Breast epithelium (tissue), 4 donors: Measurements from ENCODE around the gene C11orf58. TPM values are rescaled to one million over a fixed set of nuclear protein-coding genes. Genes with fewer than 3 reads are reported as not detected.

Source experiments
- DNase-seq, 2 donors: peaks; one replicate each; pipeline ENCODE4 v3.0.0-alpha.2; 2019; ENCODE audit warnings: low spot score in 2 of 2
- H3K27ac ChIP-seq, 2 donors: fragments of 200-600 bp; sonication (generic) in 1 of 2; one replicate each; pipeline ENCODE4 v1.5.1; 2016 to 2019; ENCODE audit warnings: mild to moderate bottlenecking in 1 of 2
- H3K27me3 ChIP-seq, 2 donors: fragments of 200-600 bp; sonication (generic) in 1 of 2; one replicate each; pipeline versions ENCODE4 v1.5.1 to v1.6.0; 2017 to 2019; ENCODE audit warnings: control low read depth in 1 of 2, mild to moderate bottlenecking in 1 of 2
- H3K36me3 ChIP-seq: fragments of 200-600 bp; one replicate; pipeline ENCODE4 v1.5.1; 2019
- H3K4me1 ChIP-seq, 2 donors: fragments of 200-600 bp; sonication (generic); one replicate each; pipeline ENCODE4 v1.5.1; 2016 to 2019; ENCODE audit warnings: control low read depth in 1 of 2
- H3K4me3 ChIP-seq, 3 donors: fragments of 200-600 bp; sonication (generic); 1 replicate in 2 of 3; 2 replicates in 1 of 3; pipeline ENCODE4 v1.5.1; 2016 to 2019; ENCODE audit warnings: mild to moderate bottlenecking in 3 of 3, moderate library complexity in 2 of 3
- H3K9me3 ChIP-seq, 2 donors: fragments of 200-600 bp; sonication (generic) in 1 of 2; one replicate each; pipeline ENCODE4 v1.5.1; 2016 to 2019; ENCODE audit warnings: control low read depth in 1 of 2
- POLR2A ChIP-seq: fragments of 450-650 bp; IDR thresholded peaks from one replicate; pipeline ENCODE4 v1.6.1; 2016; ENCODE audit warnings: antibody characterized with exemption, mild to moderate bottlenecking, moderate library complexity
- POLR2AphosphoS5 ChIP-seq, 3 donors: sonication (generic); formaldehyde crosslinking; IDR thresholded peaks; one replicate each; pipeline ENCODE4 v1.6.1; 2017; ENCODE audit warnings: antibody characterized with exemption in 3 of 3
- intact Hi-C: fragments of 100-400 bp; cut with DNase I; formaldehyde crosslinking; loops from one replicate; pipeline ENCODE4 v1.15.1; 2023; ENCODE audit warnings: low total_unique reads
- total RNA-seq, 3 donors: library from RNA; depleted of rRNA; stranded (reverse); fragments of >200 nt; gene quantifications; one replicate each; pipeline ENCODE4 v1.1.0, GENCODE V29; 2016
- TF ChIP-seq, protein P1 (sequence below), 3 donors: fragments of 450-650 bp; IDR thresholded peaks; one replicate each; pipeline ENCODE4 v1.5.1; 2016 to 2017; ENCODE audit warnings: antibody characterized with exemption in 3 of 3, mild to moderate bottlenecking in 3 of 3, moderate library complexity in 3 of 3

The C11orf58 gene
- total RNA-seq, 3 donors from 2014 or later, result 183 to 207 (median 197) TPM

DNA sequence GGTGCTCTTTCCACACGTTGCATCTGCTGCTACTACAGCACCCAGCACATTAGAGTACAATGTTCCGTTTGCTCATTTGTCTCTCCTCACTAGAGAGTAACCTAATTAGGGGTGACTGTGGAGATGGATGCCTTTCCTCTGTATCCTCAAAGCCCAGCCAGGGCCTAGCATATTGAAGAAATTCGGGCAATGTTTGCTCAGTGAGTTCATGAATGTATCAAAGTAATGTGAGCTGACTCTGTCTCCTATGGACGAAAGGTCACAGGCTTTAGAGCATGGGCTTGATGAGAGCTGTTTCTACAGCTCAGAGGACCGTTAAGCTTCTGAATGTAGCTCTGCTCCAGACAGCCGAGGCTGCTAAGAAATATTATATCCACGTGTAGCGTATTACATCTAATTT is 67.5 kb downstream of the C11orf58 start:
- DNase-seq, result no peak
- no peaks in the 10 kb centered on the region for H3K27me3 ChIP-seq
- H3K27ac ChIP-seq, result peak overlapping the region; percentile 52 to 59
- intact Hi-C loops, result no loop called here
- peaks cover 4 to 14% of the 10 kb centered on the region in 2 donors for H3K4me1 ChIP-seq
- no peaks in the 10 kb centered on the region for H3K36me3 ChIP-seq
- H3K9me3 ChIP-seq, result no peaks in the 10 kb centered on the region
- TF ChIP-seq POLR2AphosphoS5 (IDR thresholded peaks at IDR 0.05), result no peak
- TF ChIP-seq POLR2A, result no peak
- TF ChIP-seq, protein P1, sequence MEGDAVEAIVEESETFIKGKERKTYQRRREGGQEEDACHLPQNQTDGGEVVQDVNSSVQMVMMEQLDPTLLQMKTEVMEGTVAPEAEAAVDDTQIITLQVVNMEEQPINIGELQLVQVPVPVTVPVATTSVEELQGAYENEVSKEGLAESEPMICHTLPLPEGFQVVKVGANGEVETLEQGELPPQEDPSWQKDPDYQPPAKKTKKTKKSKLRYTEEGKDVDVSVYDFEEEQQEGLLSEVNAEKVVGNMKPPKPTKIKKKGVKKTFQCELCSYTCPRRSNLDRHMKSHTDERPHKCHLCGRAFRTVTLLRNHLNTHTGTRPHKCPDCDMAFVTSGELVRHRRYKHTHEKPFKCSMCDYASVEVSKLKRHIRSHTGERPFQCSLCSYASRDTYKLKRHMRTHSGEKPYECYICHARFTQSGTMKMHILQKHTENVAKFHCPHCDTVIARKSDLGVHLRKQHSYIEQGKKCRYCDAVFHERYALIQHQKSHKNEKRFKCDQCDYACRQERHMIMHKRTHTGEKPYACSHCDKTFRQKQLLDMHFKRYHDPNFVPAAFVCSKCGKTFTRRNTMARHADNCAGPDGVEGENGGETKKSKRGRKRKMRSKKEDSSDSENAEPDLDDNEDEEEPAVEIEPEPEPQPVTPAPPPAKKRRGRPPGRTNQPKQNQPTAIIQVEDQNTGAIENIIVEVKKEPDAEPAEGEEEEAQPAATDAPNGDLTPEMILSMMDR (IDR thresholded peaks at IDR 0.05), result no peak
- H3K4me3 ChIP-seq, result no peak overlapping the region

DNA sequence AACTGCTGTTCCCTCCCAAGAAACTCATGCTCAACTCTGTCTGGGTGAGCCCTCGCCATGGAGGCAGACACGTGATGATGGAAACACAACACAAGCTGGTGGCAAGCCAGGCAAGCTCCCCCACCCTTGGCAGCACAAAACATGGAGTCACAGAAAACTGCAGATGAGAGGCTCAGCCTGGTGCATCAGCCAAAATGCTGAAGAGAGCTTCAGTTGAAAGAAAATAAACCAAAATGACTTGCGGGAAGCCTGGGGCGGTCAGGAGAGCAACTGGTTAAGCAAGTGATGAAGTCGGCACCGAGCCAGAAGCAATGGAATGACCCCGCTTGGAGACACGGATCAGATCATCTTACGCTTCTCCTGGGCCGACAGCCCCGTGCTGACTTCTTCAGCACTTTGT is 68.3 kb downstream of the C11orf58 start:
- Histone ChIP-seq H3K27ac (peak overlapping the region; percentile 52 to 59), H3K4me3 (no peak overlapping the region), H3K36me3 (no peaks in the 10 kb centered on the region), H3K9me3 (no peaks in the 10 kb centered on the region), H3K27me3 (no peaks in the 10 kb centered on the region), H3K4me1 (peaks cover 4 to 14% of the 10 kb centered on the region in 2 donors)
- TF ChIP-seq, protein P1 (IDR thresholded peaks at IDR 0.05), result no peak
- no peak for TF ChIP-seq POLR2AphosphoS5 (IDR thresholded peaks at IDR 0.05)
- no peak for TF ChIP-seq POLR2A
- intact Hi-C loops, result no loop called here
- DNase-seq, result no peak

DNA sequence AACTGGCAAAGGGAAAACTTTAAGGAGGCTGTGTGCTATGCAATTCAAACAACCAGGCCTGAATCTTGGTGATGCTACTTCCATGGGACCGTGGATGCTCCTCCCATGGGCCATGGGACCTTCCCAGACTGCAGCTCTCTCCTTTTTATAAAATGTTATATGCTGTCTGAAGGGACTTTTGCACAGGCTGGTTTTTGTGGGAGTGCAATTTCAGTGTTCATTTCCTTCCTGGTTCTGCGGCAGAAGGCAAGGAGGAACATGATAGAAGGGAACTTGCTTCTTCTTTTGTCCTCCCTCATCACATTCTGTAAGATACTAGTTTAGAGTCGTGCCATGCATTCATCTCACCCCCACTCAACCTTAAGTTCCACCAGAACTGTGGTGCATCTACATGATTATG is 68.9 kb downstream of the C11orf58 start:
- no peak for DNase-seq

More for the DNA sequence above, 68.9 kb downstream of the C11orf58 start:
- intact Hi-C loops, result no loop called here
- Histone ChIP-seq H3K27ac (peak overlapping the region; percentile 52 to 59), H3K27me3 (no peaks in the 10 kb centered on the region), H3K9me3 (no peaks in the 10 kb centered on the region), H3K4me1 (peaks cover 4 to 14% of the 10 kb centered on the region in 2 donors), H3K36me3 (no peaks in the 10 kb centered on the region), H3K4me3 (no peak overlapping the region)
- TF ChIP-seq, protein P1 (IDR thresholded peaks at IDR 0.05), result no peak
- no peak for TF ChIP-seq POLR2AphosphoS5 (IDR thresholded peaks at IDR 0.05)
- TF ChIP-seq POLR2A, result no peak
